Ammon's horn (tissue), 1 donor: ENCODE data around the gene SON.

ENCODE experiments used
- DNase-seq: peaks from one replicate; pipeline ENCODE4 v3.0.0-alpha.2; 2016; ENCODE audit warnings: low spot score

SON gene

GRCh38 chr21:33543505-33544129, 779 bp downstream of the SON start:
- DNase-seq = no peak

- no peak for DNase-seq
Measured at GRCh38 chr21:33544451-33545195, 1.8 kb downstream of the SON start.

- no peak for DNase-seq
Measured at GRCh38 chr21:33546086-33546485, 3.2 kb downstream of the SON start.

GRCh38 chr21:33549848-33550771, 7.3 kb downstream of the SON start:
- no peak for DNase-seq

GRCh38 chr21:33550772-33551660, 8.2 kb downstream of the SON start:
- no peak for DNase-seq

GRCh38 chr21:33551664-33552063, 8.8 kb downstream of the SON start:
- no peak for DNase-seq

- no peak for DNase-seq
Measured at GRCh38 chr21:33552093-33552998, 9.5 kb downstream of the SON start.

- no peak for DNase-seq
Measured at GRCh38 chr21:33552999-33553598, 10.3 kb downstream of the SON start.

GRCh38 chr21:33554236-33554981, 11.6 kb downstream of the SON start:
- DNase-seq = no peak

- DNase-seq = no peak
Measured at GRCh38 chr21:33554982-33555344, 12.1 kb downstream of the SON start.

- DNase-seq = no peak
Measured at GRCh38 chr21:33557447-33557846, 14.6 kb downstream of the SON start.

- DNase-seq = no peak
Measured at GRCh38 chr21:33558777-33559421, 16.1 kb downstream of the SON start.

GRCh38 chr21:33559813-33560212, 17.0 kb downstream of the SON start:
- DNase-seq = no peak

- no peak for DNase-seq
Measured at GRCh38 chr21:33560965-33561364, 18.1 kb downstream of the SON start.

- no peak for DNase-seq
Measured at GRCh38 chr21:33561373-33561772, 18.5 kb downstream of the SON start.

GRCh38 chr21:33562389-33562788, 19.6 kb downstream of the SON start:
- DNase-seq = no peak

GRCh38 chr21:33566514-33566913, 23.7 kb downstream of the SON start:
- no peak for DNase-seq

GRCh38 chr21:33567914-33568313, 25.1 kb downstream of the SON start:
- no peak for DNase-seq

- DNase-seq = no peak
Measured at GRCh38 chr21:33568448-33568847, 25.6 kb downstream of the SON start.
